ENCODE measurements around the gene SNX19.

SNX19 gene

DNA sequence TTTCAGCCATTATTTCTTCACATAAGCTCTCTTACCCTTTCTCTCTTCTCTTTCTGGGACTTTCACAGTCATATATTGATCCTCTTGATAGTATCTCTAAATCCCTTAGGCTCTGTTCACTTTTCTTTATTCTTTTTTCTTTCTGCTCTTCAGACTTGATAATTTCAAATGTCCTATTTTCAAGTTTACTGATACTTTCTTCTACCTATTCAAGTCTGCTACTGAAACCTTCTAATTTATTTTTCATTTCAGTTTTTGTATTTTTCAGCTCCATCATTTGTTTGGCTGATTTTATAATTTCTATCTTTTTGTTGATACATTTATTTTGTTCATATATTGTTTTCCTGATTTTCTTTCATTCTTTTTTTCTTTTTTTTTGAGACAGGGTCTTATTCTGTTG, 79.1 kb downstream of the SNX19 start:
- TF ChIP-seq TAF1 (IDR thresholded peaks at IDR 0.05; ENCODE audit: borderline replicate concordance, insufficient read depth, low read length) = no peak
- TF ChIP-seq, protein P1, sequence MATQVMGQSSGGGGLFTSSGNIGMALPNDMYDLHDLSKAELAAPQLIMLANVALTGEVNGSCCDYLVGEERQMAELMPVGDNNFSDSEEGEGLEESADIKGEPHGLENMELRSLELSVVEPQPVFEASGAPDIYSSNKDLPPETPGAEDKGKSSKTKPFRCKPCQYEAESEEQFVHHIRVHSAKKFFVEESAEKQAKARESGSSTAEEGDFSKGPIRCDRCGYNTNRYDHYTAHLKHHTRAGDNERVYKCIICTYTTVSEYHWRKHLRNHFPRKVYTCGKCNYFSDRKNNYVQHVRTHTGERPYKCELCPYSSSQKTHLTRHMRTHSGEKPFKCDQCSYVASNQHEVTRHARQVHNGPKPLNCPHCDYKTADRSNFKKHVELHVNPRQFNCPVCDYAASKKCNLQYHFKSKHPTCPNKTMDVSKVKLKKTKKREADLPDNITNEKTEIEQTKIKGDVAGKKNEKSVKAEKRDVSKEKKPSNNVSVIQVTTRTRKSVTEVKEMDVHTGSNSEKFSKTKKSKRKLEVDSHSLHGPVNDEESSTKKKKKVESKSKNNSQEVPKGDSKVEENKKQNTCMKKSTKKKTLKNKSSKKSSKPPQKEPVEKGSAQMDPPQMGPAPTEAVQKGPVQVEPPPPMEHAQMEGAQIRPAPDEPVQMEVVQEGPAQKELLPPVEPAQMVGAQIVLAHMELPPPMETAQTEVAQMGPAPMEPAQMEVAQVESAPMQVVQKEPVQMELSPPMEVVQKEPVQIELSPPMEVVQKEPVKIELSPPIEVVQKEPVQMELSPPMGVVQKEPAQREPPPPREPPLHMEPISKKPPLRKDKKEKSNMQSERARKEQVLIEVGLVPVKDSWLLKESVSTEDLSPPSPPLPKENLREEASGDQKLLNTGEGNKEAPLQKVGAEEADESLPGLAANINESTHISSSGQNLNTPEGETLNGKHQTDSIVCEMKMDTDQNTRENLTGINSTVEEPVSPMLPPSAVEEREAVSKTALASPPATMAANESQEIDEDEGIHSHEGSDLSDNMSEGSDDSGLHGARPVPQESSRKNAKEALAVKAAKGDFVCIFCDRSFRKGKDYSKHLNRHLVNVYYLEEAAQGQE (IDR thresholded peaks at IDR 0.05; ENCODE audit: insufficient read depth in 1 of 2, low read depth in 2 of 2, low read length in 2 of 2) = no peak
- no peak for TF ChIP-seq FOXP2 (optimal IDR thresholded peaks at IDR 0.05; ENCODE audit: borderline replicate concordance, extremely low read depth, extremely low read length, insufficient read depth)
- no peak for TF ChIP-seq POLR2AphosphoS5 (IDR thresholded peaks at IDR 0.05; ENCODE audit: low read depth, low read length)

DNA sequence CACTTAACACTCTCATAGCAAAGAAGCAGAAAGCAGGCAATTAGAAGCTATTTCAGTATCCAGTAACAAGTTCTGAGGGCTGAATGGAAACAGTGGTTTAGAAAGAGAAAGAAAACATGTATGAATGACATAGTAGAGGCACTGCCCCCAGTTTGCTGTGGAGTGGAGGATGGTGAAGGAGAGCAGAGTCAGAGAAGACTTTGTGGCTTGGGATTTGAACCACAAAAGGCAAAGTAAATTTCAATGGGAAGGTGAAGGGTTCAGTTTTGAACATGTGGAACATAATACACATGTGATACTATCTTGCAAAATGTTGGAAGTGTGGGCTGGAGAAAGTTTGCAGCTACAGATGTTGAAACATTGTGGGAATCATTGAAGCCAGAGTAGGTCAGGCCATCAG, 81.4 kb downstream of the SNX19 start:
- TF ChIP-seq TAF1 (IDR thresholded peaks at IDR 0.05; ENCODE audit: borderline replicate concordance, insufficient read depth, low read length) (no peak), POLR2AphosphoS5 (IDR thresholded peaks at IDR 0.05; ENCODE audit: low read depth, low read length) (no peak), SIN3A (IDR thresholded peaks at IDR 0.05; ENCODE audit: borderline replicate concordance, insufficient read depth, low read length) (no peak)
- TF ChIP-seq, protein P1 (IDR thresholded peaks at IDR 0.05; ENCODE audit: insufficient read depth in 1 of 2, low read depth in 2 of 2, low read length in 2 of 2) = no peak

DNA sequence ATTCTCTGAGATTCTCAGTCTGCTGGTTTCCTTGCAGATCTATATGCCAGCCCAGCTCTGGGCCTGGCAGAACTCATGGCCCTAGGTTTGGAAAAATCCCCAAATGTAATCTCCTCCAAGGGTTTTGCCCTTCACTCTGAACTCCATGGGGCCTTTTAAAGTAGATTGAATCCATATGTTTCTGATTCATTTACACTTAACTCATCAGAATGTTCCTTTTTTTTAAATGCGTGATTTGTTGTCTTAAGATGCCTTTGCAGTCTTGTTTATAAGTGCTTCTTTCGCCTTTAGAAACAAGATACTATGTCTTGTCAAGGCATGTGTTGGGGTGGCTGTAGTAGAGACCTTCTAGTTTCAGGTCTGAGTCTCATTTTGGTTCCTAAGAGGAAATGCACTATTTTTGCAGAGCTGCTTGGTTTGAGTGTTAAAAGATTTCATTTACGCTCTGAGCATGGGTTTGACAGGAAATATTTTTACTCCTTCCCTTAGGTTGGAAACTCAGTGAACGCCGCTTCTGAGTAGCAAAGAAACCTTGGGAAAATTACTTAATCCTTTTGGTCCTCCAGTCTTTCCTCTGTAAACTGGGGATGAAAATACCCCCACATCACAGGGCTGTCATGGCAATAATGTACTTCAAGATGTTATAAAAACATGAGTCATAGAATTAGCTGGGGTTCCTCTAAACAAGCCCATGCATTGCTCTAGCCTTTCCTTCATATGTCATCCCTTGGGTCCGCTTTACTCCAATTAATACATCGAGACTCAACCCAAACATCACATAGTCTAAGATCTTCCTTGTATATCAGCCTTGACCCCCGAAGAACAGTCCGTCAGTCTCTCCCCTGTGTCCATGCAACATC, 83.5 kb downstream of the SNX19 start:
- TF ChIP-seq TAF1 (IDR thresholded peaks at IDR 0.05; ENCODE audit: borderline replicate concordance, insufficient read depth, low read length) (no peak), POLR2AphosphoS5 (IDR thresholded peaks at IDR 0.05; ENCODE audit: low read depth, low read length) (no peak)

DNA sequence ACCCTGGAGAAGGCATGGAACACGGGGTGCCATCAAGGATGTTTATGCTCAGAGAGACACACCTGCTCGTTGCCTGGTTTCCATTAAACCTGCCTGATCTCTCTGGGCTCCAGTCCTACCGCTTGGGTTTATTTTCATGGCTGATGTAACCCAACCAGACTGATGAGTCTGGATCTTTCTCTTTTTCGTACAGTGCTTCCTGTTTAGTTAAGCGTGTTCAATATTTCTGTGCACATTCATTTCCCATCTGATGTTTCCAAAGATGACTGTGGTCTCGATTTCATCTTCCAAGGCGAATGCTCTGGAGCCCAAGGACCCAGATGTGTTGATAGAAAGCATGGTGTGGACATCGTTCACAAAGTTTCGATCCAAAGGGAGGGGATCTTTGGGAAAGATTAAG, 84.3 kb downstream of the SNX19 start:
- TF ChIP-seq TAF1 (IDR thresholded peaks at IDR 0.05; ENCODE audit: borderline replicate concordance, insufficient read depth, low read length) (no peak), SIN3A (IDR thresholded peaks at IDR 0.05; ENCODE audit: borderline replicate concordance, insufficient read depth, low read length) (no peak), POLR2AphosphoS5 (IDR thresholded peaks at IDR 0.05; ENCODE audit: low read depth, low read length) (no peak), FOXP2 (optimal IDR thresholded peaks at IDR 0.05; ENCODE audit: borderline replicate concordance, extremely low read depth, extremely low read length, insufficient read depth) (no peak)
- TF ChIP-seq, protein P1 (IDR thresholded peaks at IDR 0.05; ENCODE audit: insufficient read depth in 1 of 2, low read depth in 2 of 2, low read length in 2 of 2) = no peak

DNA sequence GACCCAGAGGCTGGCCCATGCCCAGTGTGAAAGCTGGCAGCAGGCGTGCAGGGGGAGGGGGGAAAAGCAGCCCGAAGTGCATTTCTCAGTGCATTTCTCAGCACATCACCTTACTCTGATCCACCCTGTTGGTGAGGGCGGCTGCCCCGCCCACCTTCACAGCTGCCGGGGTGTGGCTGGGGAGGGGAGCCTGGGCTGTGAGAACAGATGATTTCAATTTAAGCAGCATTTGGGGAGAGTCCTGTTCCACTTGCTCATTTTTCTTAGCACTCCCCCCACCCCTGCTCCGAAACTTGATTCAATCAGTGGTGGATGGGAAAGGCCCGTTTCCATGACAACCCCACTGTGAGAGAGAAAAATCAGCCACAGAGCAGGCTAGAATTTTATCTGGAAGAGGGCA, 84.8 kb downstream of the SNX19 start:
- TF ChIP-seq SIN3A (IDR thresholded peaks at IDR 0.05; ENCODE audit: borderline replicate concordance, insufficient read depth, low read length) (no peak), TAF1 (IDR thresholded peaks at IDR 0.05; ENCODE audit: borderline replicate concordance, insufficient read depth, low read length) (no peak), FOXP2 (optimal IDR thresholded peaks at IDR 0.05; ENCODE audit: borderline replicate concordance, extremely low read depth, extremely low read length, insufficient read depth) (no peak), POLR2AphosphoS5 (IDR thresholded peaks at IDR 0.05; ENCODE audit: low read depth, low read length) (no peak)
- TF ChIP-seq, protein P1 (IDR thresholded peaks at IDR 0.05; ENCODE audit: insufficient read depth in 1 of 2, low read depth in 2 of 2, low read length in 2 of 2) = no peak

Data from PFSK-1 (cell line).